GF-D8 (cell line): ENCODE data around the gene PRSS38.

Experiments used
- DNase-seq: peaks from one replicate; lab custom pipeline; 2025; lab: John Stamatoyannopoulos, UW

The PRSS38 gene

GRCh38 chr1:227779021-227779441 lies 36.4 kb upstream of the PRSS38 start:
- no peak for DNase-seq

- no peak for DNase-seq
Observed at GRCh38 chr1:227779685-227780084, 35.8 kb upstream of the PRSS38 start.

- no peak for DNase-seq
Observed at GRCh38 chr1:227780101-227781044, 35.1 kb upstream of the PRSS38 start.

- no peak for DNase-seq
Observed at GRCh38 chr1:227781314-227781930, 34.1 kb upstream of the PRSS38 start.

GRCh38 chr1:227782226-227782625 lies 33.2 kb upstream of the PRSS38 start:
- DNase-seq, result no peak

GRCh38 chr1:227785094-227785804 lies 30.2 kb upstream of the PRSS38 start:
- no peak for DNase-seq

- DNase-seq, result no peak
Observed at GRCh38 chr1:227785805-227786671, 29.4 kb upstream of the PRSS38 start.

GRCh38 chr1:227786673-227787512 lies 28.6 kb upstream of the PRSS38 start:
- no peak for DNase-seq

- DNase-seq, result no peak
Observed at GRCh38 chr1:227787513-227788270, 27.8 kb upstream of the PRSS38 start.

- DNase-seq, result no peak
Observed at GRCh38 chr1:227788271-227789083, 27.0 kb upstream of the PRSS38 start.

- DNase-seq, result no peak
Observed at GRCh38 chr1:227789084-227790033, 26.1 kb upstream of the PRSS38 start.

- DNase-seq, result no peak
Observed at GRCh38 chr1:227790034-227790400, 25.5 kb upstream of the PRSS38 start.

- DNase-seq, result no peak
Observed at GRCh38 chr1:227790868-227791267, 24.6 kb upstream of the PRSS38 start.

- no peak for DNase-seq
Observed at GRCh38 chr1:227791425-227792143, 23.9 kb upstream of the PRSS38 start.

- DNase-seq, result no peak
Observed at GRCh38 chr1:227792216-227793078, 23.0 kb upstream of the PRSS38 start.
